Stimulated activated CD8-positive, alpha-beta memory T cell treated with anti-CD3 and anti-CD28 coated beads, Interleukin-4, amount 100 ng/mL, for 48 hours (primary cell): Measurements from ENCODE around the gene SPHK1.

Source experiments
- DNase-seq: peaks from one replicate; pipeline ENCODE4 v3.0.0-alpha.2; 2020

Gene SPHK1

DNA sequence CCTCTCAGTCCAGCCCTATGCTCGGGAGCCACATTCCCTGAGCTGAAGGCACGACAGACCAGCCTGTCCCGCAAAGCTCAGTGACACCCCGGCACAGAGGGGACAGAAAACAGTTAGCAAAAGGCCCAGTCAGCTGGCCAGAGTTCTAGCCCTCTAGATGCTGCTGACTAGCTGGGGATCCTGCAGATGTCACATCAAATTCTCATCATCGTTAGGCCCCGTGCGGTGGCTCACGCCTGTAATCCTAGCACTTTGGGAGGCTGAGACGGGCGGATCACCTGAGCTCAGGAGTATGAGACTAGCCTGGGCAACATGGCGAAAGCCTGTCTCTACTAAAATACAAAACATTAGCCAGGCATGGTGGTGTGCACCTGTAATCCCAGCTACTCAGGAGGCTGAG lies 51.3 kb downstream of the SPHK1 start:
- DNase-seq = no peak
